SKM-1 (cell line): ENCODE data around the gene PAK5.

Source experiments
- DNase-seq: peaks from one replicate; lab custom pipeline; 2025; ENCODE audit not compliant: unreplicated experiment; lab: John Stamatoyannopoulos, UW

The PAK5 gene

GRCh38 chr20:9532069-9532838 is 306.6 kb downstream of the PAK5 start:
- DNase-seq: no peak

DNA sequence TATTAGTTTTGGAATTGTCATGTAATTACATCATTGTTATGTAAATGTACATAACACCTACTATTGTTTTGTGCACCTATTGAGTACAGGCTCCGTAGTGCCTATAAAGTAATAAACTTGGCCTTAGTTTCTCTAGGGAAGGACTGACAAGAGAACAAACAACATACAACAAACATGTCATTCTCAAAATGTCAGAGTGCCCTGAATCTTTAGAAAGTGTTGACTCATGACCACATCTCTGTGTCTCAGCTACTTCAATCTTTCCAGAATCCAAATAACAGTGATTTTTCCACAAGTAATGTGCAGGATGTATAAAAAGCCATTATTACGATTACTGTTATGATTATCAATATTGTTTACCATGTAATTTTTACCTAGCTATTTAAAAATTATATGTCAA is 307.3 kb downstream of the PAK5 start:
- DNase-seq: no peak

DNA sequence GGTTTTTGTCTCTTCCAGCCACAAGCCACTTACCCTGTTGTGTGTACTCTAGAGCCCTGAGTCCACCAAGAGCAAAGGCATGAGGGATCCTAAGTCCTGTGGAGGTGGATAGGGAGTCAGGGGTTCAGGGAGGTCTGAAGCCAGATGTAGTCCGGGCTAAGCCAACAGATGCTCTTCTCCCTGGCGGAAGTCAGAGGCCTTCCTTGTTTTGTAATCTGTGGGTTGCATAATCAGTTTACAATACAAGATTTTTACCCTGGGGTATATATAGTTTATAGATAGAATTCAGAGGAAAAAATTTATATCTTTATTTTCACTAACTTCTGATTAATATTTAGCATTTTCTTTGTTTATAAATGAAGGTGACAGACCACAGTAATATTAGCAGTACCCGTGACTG is 315.2 kb downstream of the PAK5 start:
- no peak for DNase-seq

GRCh38 chr20:9520086-9520485 is 318.8 kb downstream of the PAK5 start:
- no peak for DNase-seq

DNA sequence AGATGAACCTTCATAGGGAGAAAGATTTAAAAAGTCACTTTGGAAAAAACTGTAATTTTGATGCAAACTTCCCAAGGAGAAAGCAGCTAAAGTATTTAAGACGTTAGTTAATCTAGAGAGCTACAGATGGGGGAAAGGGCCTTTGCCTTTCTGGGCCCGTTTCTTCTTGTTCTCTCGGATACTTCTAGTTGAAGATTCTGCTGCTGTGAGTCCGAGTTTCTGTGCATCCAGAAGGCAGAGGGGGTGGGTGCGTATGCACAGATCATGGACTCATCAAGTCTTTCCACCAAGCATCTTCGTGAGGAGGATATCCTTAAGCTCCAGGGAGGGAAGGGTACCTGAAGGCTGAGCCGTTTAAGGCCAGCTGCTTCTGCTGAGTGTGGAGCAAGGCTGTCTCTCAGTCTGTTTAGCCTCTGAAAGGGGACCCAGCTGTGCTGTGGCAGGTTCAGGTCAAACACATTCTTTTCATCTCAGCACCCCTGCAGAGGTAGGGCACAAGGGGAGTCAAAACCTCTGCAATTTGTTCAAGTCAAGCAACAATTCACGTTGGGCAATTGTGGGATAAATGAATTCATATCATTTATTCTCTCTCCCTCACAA is 320.2 kb downstream of the PAK5 start:
- DNase-seq: no peak

DNA sequence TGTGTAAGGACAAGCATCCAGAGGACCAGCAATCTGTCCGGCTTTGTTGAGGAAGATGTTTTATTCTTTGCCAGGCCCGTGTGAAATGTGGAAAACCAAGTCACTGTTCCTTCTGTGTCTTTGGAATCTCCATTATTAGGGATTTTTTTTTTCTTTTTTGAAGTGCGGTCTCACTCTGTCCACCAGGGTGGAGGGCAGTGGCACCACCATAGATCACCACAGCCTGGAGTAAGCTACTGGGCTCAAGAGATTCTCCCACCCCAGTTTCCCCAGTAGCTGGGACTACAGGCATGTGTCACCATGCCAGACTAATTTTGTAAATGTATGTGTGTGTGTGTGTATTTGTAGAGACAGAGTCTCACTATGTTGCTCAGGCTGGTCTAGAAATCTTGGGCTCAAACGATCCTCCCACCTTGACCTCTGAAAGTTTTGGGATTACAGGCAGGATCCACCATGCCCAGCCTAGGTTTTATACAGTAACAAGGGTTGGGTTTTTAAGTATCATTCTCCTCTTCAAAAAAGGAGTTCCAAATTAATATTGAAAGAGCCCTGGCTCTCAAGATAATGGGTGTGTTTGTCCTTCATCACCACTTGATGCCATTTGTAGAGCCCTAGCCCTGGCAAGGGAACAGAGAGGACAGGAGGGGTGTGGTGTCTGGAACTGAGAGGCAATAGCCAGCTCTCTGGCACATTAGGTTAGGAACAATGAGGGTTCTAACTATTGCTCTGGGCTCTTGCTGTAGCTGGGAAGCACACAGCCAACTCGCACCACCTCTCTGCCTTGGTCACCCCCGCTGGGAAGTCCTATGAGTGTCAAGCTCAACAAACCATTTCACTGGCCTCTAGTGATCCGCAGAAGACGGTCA is 321.3 kb downstream of the PAK5 start:
- no peak for DNase-seq

DNA sequence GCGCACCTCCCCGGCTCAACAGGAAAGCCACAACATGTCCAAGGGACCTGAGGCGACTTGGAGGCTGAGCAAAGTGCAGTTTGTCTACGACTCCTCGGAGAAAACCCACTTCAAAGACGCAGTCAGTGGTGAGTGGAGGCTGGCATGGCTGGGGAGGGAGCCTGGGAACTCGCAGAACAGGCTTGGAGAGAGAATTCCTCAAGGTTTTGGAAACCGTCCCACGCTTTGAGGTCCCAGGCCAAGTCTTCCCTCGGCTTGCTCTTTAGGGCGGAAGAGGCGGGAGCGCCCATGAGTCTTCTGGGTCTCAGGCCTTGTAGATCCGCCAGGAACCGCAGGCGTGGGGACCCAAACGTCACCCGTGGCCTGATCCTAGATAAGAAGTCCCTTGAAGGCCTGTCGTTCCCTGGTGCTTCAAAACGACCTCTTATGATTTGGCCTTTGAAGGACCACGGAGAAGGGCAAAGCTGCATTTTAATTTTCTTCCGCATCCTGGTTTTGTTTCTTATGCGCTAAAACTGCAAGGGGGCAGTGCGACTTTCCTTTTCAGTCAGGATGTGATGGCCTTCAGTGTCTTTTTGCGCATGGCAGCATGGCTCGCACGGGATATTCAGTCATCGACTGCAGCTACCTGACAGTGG is 322.5 kb downstream of the PAK5 start:
- no peak for DNase-seq

- DNase-seq: no peak
Measured at GRCh38 chr20:9515741-9516233, 323.1 kb downstream of the PAK5 start.

GRCh38 chr20:9515214-9515585 is 323.7 kb downstream of the PAK5 start:
- DNase-seq: no peak

DNA sequence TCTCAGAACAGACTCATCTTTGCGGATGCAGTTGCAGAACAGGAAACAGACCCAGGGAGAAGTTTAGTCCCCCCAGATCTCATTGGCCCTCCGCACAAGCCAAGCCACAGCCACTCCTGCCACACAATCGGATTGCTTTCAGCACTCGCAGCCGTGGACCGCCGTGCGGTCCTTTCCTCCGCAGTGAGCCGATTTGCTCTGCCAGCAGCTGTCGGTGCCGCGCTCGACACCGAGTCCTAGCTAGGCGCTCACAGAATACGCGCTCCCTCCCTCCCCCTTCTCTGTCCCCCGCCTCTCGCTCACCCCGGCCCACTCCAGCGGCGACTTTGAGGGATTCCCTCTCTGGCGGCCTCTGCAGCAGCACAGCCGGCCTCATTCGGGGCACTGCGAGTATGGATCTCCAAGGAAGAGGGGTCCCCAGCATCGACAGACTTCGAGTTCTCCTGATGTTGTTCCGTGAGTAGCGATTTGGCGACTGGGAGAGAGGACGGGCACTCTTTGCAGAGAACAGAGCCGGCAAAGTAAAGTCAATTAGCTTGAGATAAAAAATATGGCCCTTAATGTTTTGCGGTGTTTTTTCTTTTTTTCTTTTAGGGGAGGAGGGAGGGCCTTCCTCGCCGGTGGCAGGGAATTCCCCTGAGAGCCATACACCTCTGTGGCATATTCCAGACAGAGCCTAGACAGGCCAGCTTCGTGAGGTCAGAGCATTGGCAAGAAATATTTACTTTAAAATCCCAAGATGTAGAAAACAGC is 324.2 kb downstream of the PAK5 start, which contains the start of gene LAMP5:
TSS of gene LAMP5 (plus strand) at position 130 of the 753 bp plus-strand sequence. CDS start at position 393, 263 bp downstream.
- DNase-seq: no peak

DNA sequence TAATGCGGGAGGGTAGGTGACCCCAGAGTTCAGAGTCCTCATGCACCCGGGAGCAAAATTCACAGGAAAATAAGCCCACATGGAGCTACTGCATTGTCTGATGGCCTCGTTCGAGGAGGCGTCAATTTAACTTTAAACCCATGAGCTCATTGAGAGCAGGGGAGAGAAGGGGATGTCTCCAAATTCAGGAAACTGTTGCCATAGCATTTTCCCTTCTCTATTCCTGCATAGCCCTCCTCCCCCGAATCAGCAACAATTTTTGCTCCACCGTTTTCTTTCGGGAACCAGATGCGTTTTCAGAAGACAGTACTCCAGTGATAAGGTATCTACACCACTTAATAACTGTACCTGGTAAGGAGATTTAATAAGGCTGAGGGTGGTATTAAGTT is 324.8 kb downstream of the PAK5 start:
- no peak for DNase-seq

DNA sequence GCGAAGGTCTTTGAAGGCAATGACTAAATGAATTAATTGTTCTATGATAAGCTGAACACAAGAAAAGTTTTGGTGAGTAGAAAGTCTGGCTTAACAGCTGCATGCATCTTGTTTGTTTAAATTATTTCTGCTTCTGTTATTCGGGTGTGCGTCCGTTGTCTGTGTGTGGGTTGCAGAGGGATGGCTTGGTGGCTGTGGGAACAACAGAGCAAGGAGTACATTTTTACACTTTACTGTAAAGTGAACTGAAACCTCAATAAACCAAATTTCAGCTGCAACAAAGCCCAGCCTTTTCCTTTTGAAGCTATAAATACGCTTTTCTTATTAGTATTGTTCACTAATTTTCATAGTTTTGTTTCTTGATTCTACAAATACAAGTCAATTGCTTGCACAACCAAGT is 328.0 kb downstream of the PAK5 start:
- no peak for DNase-seq

DNA sequence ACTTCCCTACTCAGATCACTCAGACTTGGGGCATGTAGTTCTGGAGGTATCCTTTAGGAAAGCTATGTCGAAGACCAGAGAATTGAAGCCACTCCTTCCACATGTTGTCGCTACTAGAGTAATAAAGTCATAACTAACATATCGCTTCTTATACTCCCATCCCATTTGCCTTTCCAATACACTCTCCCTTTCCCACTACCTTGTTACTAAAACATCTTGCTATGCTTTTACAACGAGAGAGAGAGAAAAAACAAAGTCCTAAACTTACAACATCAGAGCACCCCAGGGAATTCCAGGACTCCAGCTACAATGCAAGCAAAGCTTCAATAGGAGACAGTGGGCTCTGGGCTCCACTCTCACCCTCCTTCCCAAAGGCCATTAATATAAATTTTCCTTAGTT is 329.6 kb downstream of the PAK5 start:
- no peak for DNase-seq

DNA sequence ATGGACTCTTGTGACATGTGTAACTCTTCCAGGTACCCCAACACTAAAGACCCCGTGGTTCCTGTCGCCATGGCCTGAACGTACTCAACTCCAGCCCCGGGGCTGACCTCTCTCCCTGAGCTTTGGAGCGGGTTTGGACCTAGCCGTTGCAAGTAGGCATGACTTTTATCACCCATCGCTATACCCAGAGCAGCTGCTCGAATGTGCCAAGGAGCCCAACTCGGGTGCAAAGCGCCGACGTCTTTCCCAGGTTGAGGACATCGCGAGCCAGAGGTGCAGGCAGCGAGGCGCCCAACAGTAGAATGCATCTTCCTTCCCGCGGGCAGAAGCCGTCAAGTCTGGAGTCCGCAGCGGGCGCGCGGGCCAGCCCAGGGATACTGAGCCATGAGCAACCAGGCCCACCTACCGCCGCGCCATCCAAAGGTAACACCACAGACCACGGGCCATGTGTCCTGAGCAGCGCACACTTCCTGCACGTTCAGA is 330.1 kb downstream of the PAK5 start:
- DNase-seq: no peak

- DNase-seq: no peak
Measured at GRCh38 chr20:9508240-9508661, 330.6 kb downstream of the PAK5 start.

- no peak for DNase-seq
Measured at GRCh38 chr20:9507544-9508239, 331.2 kb downstream of the PAK5 start.

- no peak for DNase-seq
Measured at GRCh38 chr20:9506964-9507369, 331.9 kb downstream of the PAK5 start.

- DNase-seq: no peak
Measured at GRCh38 chr20:9506280-9506821, 332.5 kb downstream of the PAK5 start.

- no peak for DNase-seq
Measured at GRCh38 chr20:9503526-9504245, 335.2 kb downstream of the PAK5 start.
